Calu3 (cell line): Measurements from ENCODE around the gene HNRNPH1. TPM values are rescaled to one million over a fixed set of nuclear protein-coding genes. Genes with fewer than 3 reads are reported as not detected.

ENCODE experiments used
- BruUV-seq: library from RNA; stranded (reverse); fragments of 400-500 nt; replicated peaks from 2 replicates; lab custom pipeline; 2021; lab: Mats Ljungman, UMichigan
- CTCF ChIA-PET: fragments of 300-600 bp; sonication (Branson Sonifier 250); formaldehyde crosslinking; loops from one replicate; lab custom pipeline; 2022; ENCODE audit warnings: antibody characterized with exemption; lab: Charles Lee
- DNase-seq: peaks from one replicate; pipeline ENCODE4 v3.0.0; 2022
- H3K27ac Mint-ChIP-seq: one replicate; pipeline ENCODE4 v1.8.0; 2022; ENCODE audit warnings: mixed read lengths; ENCODE audit not compliant: unreplicated experiment
- H3K27me3 Mint-ChIP-seq: one replicate; pipeline ENCODE4 v1.8.0; 2022; ENCODE audit warnings: mixed read lengths; ENCODE audit not compliant: unreplicated experiment
- H3K36me3 Mint-ChIP-seq: one replicate; pipeline ENCODE4 v1.8.0; 2022; ENCODE audit warnings: mild to moderate bottlenecking, moderate library complexity, mixed read lengths; ENCODE audit not compliant: insufficient read depth, unreplicated experiment
- H3K4me1 Mint-ChIP-seq: one replicate; pipeline ENCODE4 v1.8.0; 2022; ENCODE audit warnings: mild to moderate bottlenecking, low read depth, mixed read lengths; ENCODE audit not compliant: unreplicated experiment
- H3K4me3 Mint-ChIP-seq: one replicate; pipeline ENCODE4 v1.8.0; 2022; ENCODE audit warnings: mild to moderate bottlenecking, low read depth, moderate library complexity, mixed read lengths; ENCODE audit not compliant: unreplicated experiment
- H3K9me3 Mint-ChIP-seq: one replicate; pipeline ENCODE4 v1.8.0; 2022; ENCODE audit warnings: low read depth, mixed read lengths; ENCODE audit not compliant: unreplicated experiment
- CTCF ChIP-seq: fragments of 200-600 bp; IDR thresholded peaks from one replicate; pipeline ENCODE4 v1.8.0; 2022; ENCODE audit warnings: antibody characterized with exemption; ENCODE audit not compliant: unreplicated experiment
- intact Hi-C: fragments of 100-400 bp; cut with micrococcal nuclease; formaldehyde crosslinking; loops from one replicate; pipeline ENCODE4 v1.10.0; 2022; ENCODE audit not compliant: unreplicated experiment
- total RNA-seq: library from RNA; stranded (reverse); gene quantifications from 2 replicates; pipeline ENCODE4 v1.2.3, GENCODE V29; 2022

HNRNPH1 gene
- total RNA-seq, 1 experiment from 2014 or later: 870 TPM

DNA sequence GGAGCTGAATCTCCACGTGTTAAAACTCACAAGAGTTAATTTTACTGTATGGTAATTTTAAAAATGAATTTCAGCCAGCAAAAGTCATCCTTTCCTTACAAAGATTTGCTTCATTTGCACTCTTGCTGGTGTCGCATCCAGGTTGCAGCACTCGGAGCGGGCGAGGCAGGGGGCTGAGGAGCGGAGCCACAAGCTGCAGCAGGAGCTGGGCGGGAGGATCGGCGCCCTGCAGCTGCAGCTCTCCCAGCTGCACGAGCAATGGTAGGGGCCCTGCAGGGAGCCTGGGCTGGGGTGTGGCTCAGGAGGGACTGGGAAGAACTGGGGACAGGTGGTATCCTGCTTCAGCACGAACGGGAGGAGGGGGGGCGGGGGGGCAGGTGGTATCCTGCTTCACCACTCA lies 27.1 kb downstream of the HNRNPH1 start:
- intact Hi-C loops: no loop called here

GRCh38 chr5:179595916-179596315 lies 27.6 kb downstream of the HNRNPH1 start:
- Mint-ChIP-seq H3K27me3 (no peaks in the 10 kb centered on the region), H3K27ac (no peak overlapping the region), H3K4me3 (no peak overlapping the region), H3K9me3 (no peaks in the 10 kb centered on the region), H3K36me3 (peaks cover 85% of the 10 kb centered on the region), H3K4me1 (no peaks in the 10 kb centered on the region)
- CTCF ChIA-PET: no interaction called here
- no peak for DNase-seq
- no peak for TF ChIP-seq CTCF
- intact Hi-C loops: no loop called here
- no TSS peak for BruUV-seq

More for the DNA sequence above, 27.1 kb downstream of the HNRNPH1 start:
- H3K27ac Mint-ChIP-seq: no peak overlapping the region
- CTCF ChIA-PET: no interaction called here
- no TSS peak for BruUV-seq
- H3K4me3 Mint-ChIP-seq: no peak overlapping the region
- no peak for DNase-seq
- H3K36me3 Mint-ChIP-seq: peaks cover 85% of the 10 kb centered on the region
- H3K27me3 Mint-ChIP-seq: no peaks in the 10 kb centered on the region
- no peaks in the 10 kb centered on the region for H3K9me3 Mint-ChIP-seq
- TF ChIP-seq CTCF: no peak
- H3K4me1 Mint-ChIP-seq: no peaks in the 10 kb centered on the region

DNA sequence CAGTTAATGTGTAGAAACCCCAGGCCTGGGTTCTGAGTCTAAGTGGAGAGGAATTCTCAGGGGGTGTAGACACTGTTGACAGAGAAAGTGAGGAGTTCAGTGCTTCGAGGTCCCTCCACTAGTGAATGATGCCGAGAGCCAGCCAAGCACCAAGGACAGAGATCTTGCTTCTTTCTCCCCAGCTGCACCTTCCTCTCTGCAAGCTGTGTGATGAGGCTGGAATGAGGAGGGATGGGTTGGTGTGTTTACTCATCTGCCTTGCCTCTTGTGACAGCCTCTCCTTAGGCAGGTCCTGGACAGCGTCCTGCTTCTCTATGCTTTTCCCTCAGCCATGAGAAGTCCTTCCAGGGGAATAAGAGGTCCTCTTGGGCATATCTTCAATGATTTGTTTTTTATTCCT lies 35.3 kb downstream of the HNRNPH1 start:
- no peak for DNase-seq
- Mint-ChIP-seq H3K27me3 (no peaks in the 10 kb centered on the region), H3K9me3 (no peaks in the 10 kb centered on the region), H3K4me1 (no peaks in the 10 kb centered on the region), H3K4me3 (no peak overlapping the region), H3K27ac (no peak overlapping the region), H3K36me3 (peaks cover 58% of the 10 kb centered on the region)
- intact Hi-C loops: no loop called here
- BruUV-seq: no TSS peak
- CTCF ChIA-PET: no interaction called here
- no peak for TF ChIP-seq CTCF

GRCh38 chr5:179585941-179586401 lies 37.5 kb downstream of the HNRNPH1 start:
- H3K27ac Mint-ChIP-seq: no peak overlapping the region
- no peak for TF ChIP-seq CTCF
- DNase-seq: no peak
- no peak overlapping the region for H3K4me3 Mint-ChIP-seq
- peaks cover 37% of the 10 kb centered on the region for H3K36me3 Mint-ChIP-seq
- H3K27me3 Mint-ChIP-seq: no peaks in the 10 kb centered on the region
- intact Hi-C loops: no loop called here
- BruUV-seq: no TSS peak
- no peaks in the 10 kb centered on the region for H3K4me1 Mint-ChIP-seq
- CTCF ChIA-PET: no interaction called here
- no peaks in the 10 kb centered on the region for H3K9me3 Mint-ChIP-seq
